Cardiac muscle cell (in vitro differentiated cells and primary cell): ENCODE measurements around the gene FAM117A. TPM values are rescaled to one million over a fixed set of nuclear protein-coding genes. Genes with fewer than 3 reads are reported as not detected.

ENCODE experiments used
- DNase-seq, 2 donors: peaks; one replicate each; pipeline versions ENCODE4 v3.0.0 to v3.0.0-alpha.2; 2010 to 2017; ENCODE audit warnings: low read depth in 1 of 2, low spot score in 1 of 2
- H3K27ac ChIP-seq: fragments of 200-600 bp; sonication (generic); 2 replicates; pipeline ENCODE4 v1.5.1; 2016
- H3K27me3 ChIP-seq: fragments of 200-600 bp; sonication (generic); 2 replicates; pipeline ENCODE4 v1.6.0; 2016; ENCODE audit warnings: control low read depth
- H3K36me3 ChIP-seq: fragments of 200-600 bp; sonication (generic); 2 replicates; pipeline ENCODE4 v1.5.1; 2016; ENCODE audit warnings: control low read depth
- H3K4me1 ChIP-seq: fragments of 200-600 bp; sonication (generic); 2 replicates; pipeline ENCODE4 v1.8.1; 2017; ENCODE audit warnings: low read depth, mild to moderate bottlenecking, mixed run types
- H3K4me3 ChIP-seq: fragments of 200-600 bp; sonication (generic); 2 replicates; pipeline ENCODE4 v1.5.1; 2016; ENCODE audit warnings: mild to moderate bottlenecking
- H3K9me3 ChIP-seq: fragments of 200-600 bp; sonication (generic); 2 replicates; pipeline ENCODE4 v1.5.1; 2017; ENCODE audit warnings: low read depth, mild to moderate bottlenecking, control low read depth
- CTCF ChIP-seq: IDR thresholded peaks from 2 replicates; pipeline ENCODE4 v1.5.1; 2012; ENCODE audit warnings: low read depth, mild to moderate bottlenecking, low read length
- polyA plus RNA-seq: library from polyadenylated mRNA; unstranded; fragments of >200 nt; fragmentation: Nextera tagmentation; extraction: Ambion mirVana; gene quantifications from 2 replicates; pipeline ENCODE4 v1.2.1, GENCODE V29; 2016
- total RNA-seq: library from RNA; depleted of rRNA; stranded (reverse); fragments of >200 nt; gene quantifications from 2 replicates; pipeline ENCODE4 v1.2.3, GENCODE V29; 2016

Gene FAM117A
- total and polyA plus RNA-seq, 2 experiments from 2014 or later, result 21.8 to 30.9 TPM

- Histone ChIP-seq H3K36me3 (no peaks in the 10 kb centered on the region), H3K27ac (no peak overlapping the region), H3K9me3 (no peaks in the 10 kb centered on the region), H3K4me1 (peaks cover 37% of the 10 kb centered on the region), H3K27me3 (no peaks in the 10 kb centered on the region), H3K4me3 (no peak overlapping the region)
- TF ChIP-seq CTCF, result no peak
- no peak for DNase-seq
Observed at GRCh38 chr17:49745175-49746139, 18.5 kb downstream of the FAM117A start.

- peak in 1 of 2 donors; percentile 59 for DNase-seq
- H3K36me3 ChIP-seq, result no peaks in the 10 kb centered on the region
- H3K4me3 ChIP-seq, result no peak overlapping the region
- H3K27ac ChIP-seq, result peak overlapping the region; percentile 75
- no peaks in the 10 kb centered on the region for H3K27me3 ChIP-seq
- no peaks in the 10 kb centered on the region for H3K9me3 ChIP-seq
- H3K4me1 ChIP-seq, result peaks cover 58% of the 10 kb centered on the region
- TF ChIP-seq CTCF, result no peak
Observed at GRCh38 chr17:49742166-49742638, 21.7 kb downstream of the FAM117A start.

GRCh38 chr17:49741692-49742076 is 22.2 kb downstream of the FAM117A start:
- H3K4me1 ChIP-seq, result peaks cover 58% of the 10 kb centered on the region
- DNase-seq, result no peak
- H3K9me3 ChIP-seq, result no peaks in the 10 kb centered on the region
- no peak overlapping the region for H3K4me3 ChIP-seq
- no peaks in the 10 kb centered on the region for H3K27me3 ChIP-seq
- no peaks in the 10 kb centered on the region for H3K36me3 ChIP-seq
- peak overlapping the region; percentile 75 for H3K27ac ChIP-seq
- TF ChIP-seq CTCF, result no peak

- H3K9me3 ChIP-seq, result no peaks in the 10 kb centered on the region
- H3K27me3 ChIP-seq, result no peaks in the 10 kb centered on the region
- H3K27ac ChIP-seq, result peak overlapping the region; percentile 75
- peak in 1 of 2 donors; percentile 36 for DNase-seq
- no peaks in the 10 kb centered on the region for H3K36me3 ChIP-seq
- peaks cover 53% of the 10 kb centered on the region for H3K4me1 ChIP-seq
- no peak overlapping the region for H3K4me3 ChIP-seq
- no peak for TF ChIP-seq CTCF
Observed at GRCh38 chr17:49741009-49741691, 22.8 kb downstream of the FAM117A start.

GRCh38 chr17:49739641-49740271 is 24.2 kb downstream of the FAM117A start:
- Histone ChIP-seq H3K36me3 (no peaks in the 10 kb centered on the region), H3K27me3 (no peaks in the 10 kb centered on the region), H3K9me3 (no peaks in the 10 kb centered on the region), H3K4me1 (peaks cover 53% of the 10 kb centered on the region), H3K4me3 (no peak overlapping the region), H3K27ac (peak overlapping the region; percentile 20)
- no peak for TF ChIP-seq CTCF
- peak; percentile 62 to 84 for DNase-seq
